IPS DF 6.9 (cell line): ENCODE results near the gene GPATCH8.
"Not testable (repeated sequence)": the region's sequence is repeated elsewhere in the genome, so short reads cannot be mapped to it uniquely, and the experiment has no call there.

Experiments used
- DNase-seq: peaks from one replicate; pipeline ENCODE4 v3.0.0-alpha.2; 2013; ENCODE audit warnings: low read depth, low spot score
- H3K27ac ChIP-seq: one replicate; pipeline ENCODE4 v1.5.1; 2013; ENCODE audit warnings: low read length, control low read depth
- H3K27me3 ChIP-seq: 2 replicates; pipeline ENCODE4 v1.6.1; 2013; ENCODE audit warnings: mild to moderate bottlenecking, low read length; ENCODE audit not compliant: control insufficient read depth, insufficient read depth
- H3K36me3 ChIP-seq: 2 replicates; pipeline ENCODE4 v1.6.1; 2013; ENCODE audit warnings: low read length; ENCODE audit not compliant: control insufficient read depth, insufficient read depth
- H3K4me1 ChIP-seq: 2 replicates; pipeline ENCODE4 v1.6.1; 2013; ENCODE audit warnings: low read length; ENCODE audit not compliant: control insufficient read depth, insufficient read depth
- H3K4me3 ChIP-seq: 2 replicates; pipeline ENCODE4 v1.5.1; 2013; ENCODE audit warnings: mild to moderate bottlenecking, low read length
- H3K9me3 ChIP-seq: 2 replicates; pipeline ENCODE4 v1.6.1; 2013; ENCODE audit warnings: low read length, inconsistent platforms; ENCODE audit not compliant: control insufficient read depth, insufficient read depth
- WGBS: extraction: QIAGEN DNeasy Blood & Tissue Kit; methylation state at CpG from one replicate; pipeline ENCODE4 v1.1.7; 2013; ENCODE audit warnings: mixed read lengths, missing lambda C conversion rate; ENCODE audit not compliant: insufficient read length, insufficient coverage; 5-methylcytosine and 5-hydroxymethylcytosine counted together

The GPATCH8 gene

GRCh38 chr17:44541884-44542581 lies 38.8 kb upstream of the GPATCH8 start:
- Histone ChIP-seq H3K4me1 (peaks cover 20% of the 10 kb centered on the region), H3K36me3 (no peaks in the 10 kb centered on the region), H3K9me3 (no peaks in the 10 kb centered on the region), H3K27me3 (peaks cover 38% of the 10 kb centered on the region), H3K4me3 (no peak overlapping the region), H3K27ac (no peak overlapping the region)
- DNase-seq, result no peak
- WGBS, result no CpG with 5 or more reads among the region's 8 CpGs

GRCh38 chr17:44540246-44541084 lies 37.3 kb upstream of the GPATCH8 start:
- Histone ChIP-seq H3K27ac (no peak overlapping the region), H3K4me1 (peaks cover 25% of the 10 kb centered on the region), H3K27me3 (peaks cover 36% of the 10 kb centered on the region), H3K36me3 (no peaks in the 10 kb centered on the region), H3K4me3 (no peak overlapping the region), H3K9me3 (no peaks in the 10 kb centered on the region)
- no peak for DNase-seq
- WGBS, result no CpG with 5 or more reads among the region's 11 CpGs

- H3K27me3 ChIP-seq, result peaks cover 32% of the 10 kb centered on the region
Measured at GRCh38 chr17:44539673-44540072, 36.5 kb upstream of the GPATCH8 start.

GRCh38 chr17:44537922-44538321 lies 34.7 kb upstream of the GPATCH8 start:
- peaks cover 19% of the 10 kb centered on the region for H3K4me1 ChIP-seq
- no CpG with 5 or more reads among the region's 3 CpGs for WGBS
- H3K27ac ChIP-seq, H3K9me3 ChIP-seq, DNase-seq, H3K4me3 ChIP-seq, H3K36me3 ChIP-seq: not testable (repeated sequence)
- peaks cover 26% of the 10 kb centered on the region for H3K27me3 ChIP-seq

More at GRCh38 chr17:44539673-44540072, 36.5 kb upstream of the GPATCH8 start:
- peaks cover 25% of the 10 kb centered on the region for H3K4me1 ChIP-seq
- no peak for DNase-seq
- H3K4me3 ChIP-seq, result no peak overlapping the region
- no CpG with 5 or more reads among the region's 15 CpGs for WGBS
- H3K9me3 ChIP-seq, result no peaks in the 10 kb centered on the region
- H3K36me3 ChIP-seq, result no peaks in the 10 kb centered on the region
- no peak overlapping the region for H3K27ac ChIP-seq

- DNase-seq, result no peak
- Histone ChIP-seq H3K36me3 (no peaks in the 10 kb centered on the region), H3K4me1 (peaks cover 13% of the 10 kb centered on the region), H3K4me3 (no peak overlapping the region), H3K27ac (no peak overlapping the region), H3K27me3 (peaks cover 18% of the 10 kb centered on the region), H3K9me3 (no peaks in the 10 kb centered on the region)
- WGBS, result no CpG with 5 or more reads among the region's 12 CpGs
Measured at GRCh38 chr17:44536090-44536953, 33.1 kb upstream of the GPATCH8 start.

GRCh38 chr17:44533533-44534246 lies 30.5 kb upstream of the GPATCH8 start:
- Histone ChIP-seq H3K36me3 (no peaks in the 10 kb centered on the region), H3K27me3 (peaks cover 7% of the 10 kb centered on the region; the same call in 1 of the 2 replicates), H3K4me1 (peaks cover 5% of the 10 kb centered on the region; the same call in 1 of the 2 replicates), H3K9me3 (no peaks in the 10 kb centered on the region), H3K27ac (no peak overlapping the region), H3K4me3 (no peak overlapping the region)
- no CpG with 5 or more reads among the region's 21 CpGs for WGBS
- no peak for DNase-seq

GRCh38 chr17:44530896-44531418 lies 27.8 kb upstream of the GPATCH8 start:
- no peak overlapping the region for H3K4me3 ChIP-seq
- no peak overlapping the region for H3K27ac ChIP-seq
- no peaks in the 10 kb centered on the region; the same call in 1 of the 2 replicates for H3K27me3 ChIP-seq
- DNase-seq, result no peak
- no peaks in the 10 kb centered on the region for H3K9me3 ChIP-seq
- no peaks in the 10 kb centered on the region; the same call in 1 of the 2 replicates for H3K4me1 ChIP-seq
- no peaks in the 10 kb centered on the region for H3K36me3 ChIP-seq
- no CpG with 5 or more reads among the region's 7 CpGs for WGBS

GRCh38 chr17:44529864-44530263 lies 26.7 kb upstream of the GPATCH8 start:
- H3K36me3 ChIP-seq, result no peaks in the 10 kb centered on the region
- no peak for DNase-seq
- no peaks in the 10 kb centered on the region; the same call in 1 of the 2 replicates for H3K4me1 ChIP-seq
- H3K4me3 ChIP-seq, result no peak overlapping the region
- H3K27me3 ChIP-seq, result no peaks in the 10 kb centered on the region; the same call in 1 of the 2 replicates
- no peaks in the 10 kb centered on the region for H3K9me3 ChIP-seq
- no peak overlapping the region for H3K27ac ChIP-seq
- no CpG with 5 or more reads among the region's 3 CpGs for WGBS

GRCh38 chr17:44527954-44528353 lies 24.7 kb upstream of the GPATCH8 start:
- no CpG with 5 or more reads among the region's 28 CpGs for WGBS
- no peaks in the 10 kb centered on the region for H3K9me3 ChIP-seq

More at GRCh38 chr17:44527954-44528353, 24.7 kb upstream of the GPATCH8 start:
- H3K27me3 ChIP-seq, result no peaks in the 10 kb centered on the region
- H3K4me3 ChIP-seq, result no peak overlapping the region
- DNase-seq, result no peak
- no peaks in the 10 kb centered on the region for H3K36me3 ChIP-seq
- H3K27ac ChIP-seq, result no peak overlapping the region
- H3K4me1 ChIP-seq, result no peaks in the 10 kb centered on the region
